GM06990 (cell line): Measurements from ENCODE around the gene SVBP.

Experiments
- DNase-seq: peaks from one replicate; pipeline ENCODE4 v3.0.0-alpha.2; 2011; ENCODE audit not compliant: insufficient read length; ENCODE audit errors: extremely low read depth
- H3K27me3 ChIP-seq: replicated peaks from 2 replicates; pipeline ENCODE4 v1.6.0; 2011; ENCODE audit warnings: low read length; ENCODE audit not compliant: control insufficient read depth, insufficient read depth
- H3K36me3 ChIP-seq: 2 replicates; pipeline ENCODE4 v1.5.1; 2011; ENCODE audit warnings: low read length; ENCODE audit not compliant: control insufficient read depth, insufficient read depth
- H3K4me3 ChIP-seq: replicated peaks from 2 replicates; pipeline ENCODE4 v1.5.1; 2011; ENCODE audit warnings: low read depth, mild to moderate bottlenecking, control low read depth, low read length
- TF ChIP-seq, protein P1 (sequence below): IDR thresholded peaks from 2 replicates; pipeline ENCODE4 v1.5.1; 2011; ENCODE audit warnings: low read length, control low read depth, mild to moderate bottlenecking, inconsistent platforms; ENCODE audit not compliant: insufficient read depth, poor library complexity, severe bottlenecking

SVBP gene

DNA sequence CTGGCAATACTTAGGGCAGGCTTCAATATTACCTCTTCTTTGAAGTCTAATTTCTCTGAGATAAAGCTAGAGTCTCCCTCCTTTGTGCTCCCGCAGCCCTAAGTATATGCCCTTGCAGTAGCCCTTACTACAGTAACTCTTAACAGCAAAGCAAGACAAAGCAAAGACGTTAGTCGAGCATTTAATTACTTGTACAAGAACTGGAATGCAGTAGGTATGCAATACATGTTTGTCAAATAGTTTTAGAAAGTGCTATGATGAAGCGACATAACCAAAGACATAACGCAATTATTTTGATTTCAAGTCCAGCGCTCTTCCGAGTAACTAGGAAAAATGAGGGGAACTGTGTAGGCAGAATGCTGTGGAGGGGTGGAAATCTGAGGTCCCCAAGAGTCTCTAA lies 51.9 kb downstream of the SVBP start:
- TF ChIP-seq, protein P1, sequence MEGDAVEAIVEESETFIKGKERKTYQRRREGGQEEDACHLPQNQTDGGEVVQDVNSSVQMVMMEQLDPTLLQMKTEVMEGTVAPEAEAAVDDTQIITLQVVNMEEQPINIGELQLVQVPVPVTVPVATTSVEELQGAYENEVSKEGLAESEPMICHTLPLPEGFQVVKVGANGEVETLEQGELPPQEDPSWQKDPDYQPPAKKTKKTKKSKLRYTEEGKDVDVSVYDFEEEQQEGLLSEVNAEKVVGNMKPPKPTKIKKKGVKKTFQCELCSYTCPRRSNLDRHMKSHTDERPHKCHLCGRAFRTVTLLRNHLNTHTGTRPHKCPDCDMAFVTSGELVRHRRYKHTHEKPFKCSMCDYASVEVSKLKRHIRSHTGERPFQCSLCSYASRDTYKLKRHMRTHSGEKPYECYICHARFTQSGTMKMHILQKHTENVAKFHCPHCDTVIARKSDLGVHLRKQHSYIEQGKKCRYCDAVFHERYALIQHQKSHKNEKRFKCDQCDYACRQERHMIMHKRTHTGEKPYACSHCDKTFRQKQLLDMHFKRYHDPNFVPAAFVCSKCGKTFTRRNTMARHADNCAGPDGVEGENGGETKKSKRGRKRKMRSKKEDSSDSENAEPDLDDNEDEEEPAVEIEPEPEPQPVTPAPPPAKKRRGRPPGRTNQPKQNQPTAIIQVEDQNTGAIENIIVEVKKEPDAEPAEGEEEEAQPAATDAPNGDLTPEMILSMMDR = no peak
- Histone ChIP-seq H3K27me3 (no peaks in the 10 kb centered on the region), H3K4me3 (peak overlapping the region; percentile 82), H3K36me3 (peaks cover 3% of the 10 kb centered on the region)
- DNase-seq = no peak

DNA sequence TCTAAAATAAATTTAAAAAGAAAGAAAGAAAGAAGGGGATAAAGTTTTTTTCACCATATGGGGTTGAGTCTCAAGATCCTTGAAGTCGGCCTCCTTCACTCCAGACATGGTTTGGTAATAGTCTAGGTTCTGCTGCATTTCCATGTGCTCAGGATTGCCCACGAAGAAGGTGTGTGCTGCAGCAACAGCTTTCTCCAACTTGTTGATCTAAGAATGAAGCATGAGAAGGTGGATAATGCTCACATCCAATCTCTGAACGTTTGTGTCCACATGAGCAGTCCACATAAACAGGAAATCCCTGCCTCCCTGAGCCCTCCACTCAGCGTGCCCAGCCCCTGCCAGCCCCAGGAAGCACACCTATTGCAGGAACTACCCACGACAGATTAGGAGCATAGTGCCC lies 54.9 kb downstream of the SVBP start:
- TF ChIP-seq, protein P1 = no peak
- H3K27me3 ChIP-seq = no peaks in the 10 kb centered on the region
- no peak for DNase-seq
- H3K4me3 ChIP-seq = no peak overlapping the region
- peaks cover 12% of the 10 kb centered on the region for H3K36me3 ChIP-seq

DNA sequence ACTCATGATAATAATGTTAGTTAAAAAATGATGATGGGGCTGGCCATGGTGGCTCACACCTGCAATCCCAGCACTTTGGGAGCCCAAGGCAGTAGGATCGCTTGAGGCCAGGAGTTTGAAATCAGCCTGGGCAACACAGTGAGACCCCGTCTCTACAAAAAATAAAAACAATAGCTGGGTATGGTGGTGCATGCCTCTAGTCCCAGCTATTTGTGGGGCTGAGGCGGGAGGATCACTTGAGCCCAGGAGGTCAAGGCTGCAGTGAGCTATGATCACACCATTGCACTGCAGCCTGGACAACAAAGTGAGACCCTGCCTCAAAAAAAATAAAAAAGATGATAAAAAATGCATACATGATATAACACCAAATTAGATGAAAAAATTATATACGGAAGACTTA lies 55.6 kb downstream of the SVBP start:
- H3K36me3 ChIP-seq = peaks cover 16% of the 10 kb centered on the region
- TF ChIP-seq, protein P1 = no peak
- no peaks in the 10 kb centered on the region for H3K27me3 ChIP-seq
- H3K4me3 ChIP-seq = no peak overlapping the region
- no peak for DNase-seq

DNA sequence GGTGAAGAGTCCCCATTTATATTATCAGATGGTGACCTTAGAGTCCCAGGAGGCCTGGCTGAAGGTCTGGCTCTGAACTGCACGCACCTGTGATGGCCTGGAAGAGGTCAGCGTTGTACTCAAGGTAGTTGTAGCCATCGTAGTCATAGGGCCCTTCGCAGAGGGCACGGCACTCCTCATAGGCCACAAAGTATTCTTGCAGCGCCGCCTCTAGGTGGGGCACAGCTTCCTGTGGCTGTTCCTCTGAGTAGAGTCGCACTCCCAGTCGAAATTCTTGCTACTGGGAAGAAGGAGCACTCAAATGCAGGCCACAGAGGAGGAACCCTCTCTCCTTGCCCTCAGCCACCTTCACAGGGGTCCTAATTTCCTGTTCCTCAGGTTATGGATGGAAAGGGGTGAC lies 58.1 kb downstream of the SVBP start:
- TF ChIP-seq, protein P1 = peak; percentile 14
- Histone ChIP-seq H3K4me3 (no peak overlapping the region), H3K36me3 (peaks cover 27% of the 10 kb centered on the region), H3K27me3 (no peaks in the 10 kb centered on the region)
- DNase-seq = no peak

DNA sequence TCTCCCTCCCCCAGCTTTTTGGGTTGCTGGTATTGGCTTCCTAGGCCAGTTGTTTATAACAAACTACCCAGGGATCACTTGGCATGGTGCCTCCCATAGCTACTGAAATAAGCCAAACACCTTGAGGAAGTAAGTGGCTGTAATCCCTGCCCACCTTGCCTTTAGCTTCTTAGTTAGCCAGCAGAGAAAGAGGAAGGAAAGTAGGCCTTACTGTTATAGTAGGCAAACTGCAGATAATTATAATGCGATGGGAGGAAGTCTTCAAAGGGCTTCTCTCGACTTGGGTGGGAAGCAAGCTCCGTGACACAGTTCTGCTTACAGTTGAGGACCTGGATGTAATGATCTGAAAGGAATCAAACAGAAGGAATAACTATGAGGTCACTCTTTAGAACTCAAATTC lies 58.6 kb downstream of the SVBP start:
- TF ChIP-seq, protein P1 = no peak
- Histone ChIP-seq H3K4me3 (no peak overlapping the region), H3K36me3 (peaks cover 29% of the 10 kb centered on the region), H3K27me3 (no peaks in the 10 kb centered on the region)
- no peak for DNase-seq

DNA sequence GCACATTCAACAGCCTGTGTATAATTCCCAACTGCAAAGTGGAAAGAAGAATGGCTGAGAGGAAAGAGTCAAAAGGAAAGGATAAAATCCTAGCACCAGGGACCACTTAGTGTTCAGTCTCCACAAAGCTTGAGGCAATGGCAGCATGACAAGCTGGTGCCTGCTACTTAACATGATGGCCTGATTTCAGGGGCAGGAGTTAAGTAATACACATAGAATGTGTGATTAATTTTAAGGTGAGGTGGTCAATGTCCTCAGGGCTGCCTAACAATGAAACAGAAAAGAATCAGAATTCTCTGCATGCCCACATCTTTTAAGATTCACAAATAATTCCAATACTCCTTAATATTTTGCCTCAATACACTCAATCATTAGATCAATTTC lies 59.3 kb downstream of the SVBP start:
- Histone ChIP-seq H3K4me3 (no peak overlapping the region), H3K36me3 (peaks cover 29% of the 10 kb centered on the region), H3K27me3 (no peaks in the 10 kb centered on the region)
- TF ChIP-seq, protein P1 = no peak
- DNase-seq = no peak
